Measurements from ENCODE around the gene ZCCHC13.
A peak's percentile ranks its signal among the peaks of the same experiment; 100 is the strongest.
"Not testable (repeated sequence)": the region's sequence is repeated elsewhere in the genome, so short reads cannot be mapped to it uniquely, and the experiment has no call there.

The ZCCHC13 gene

GRCh38 chrX:74304016-74304415 lies at the start of gene ZCCHC13:
Gene ZCCHC13 (plus strand): TSS chrX:74304180. CDS start chrX:74304267, 87 bp downstream.
- DNase-seq (ENCODE audit: low read depth in 2 of 2): no peak

GRCh38 chrX:74258111-74258510 lies 45.9 kb upstream of the ZCCHC13 start:
- not testable (repeated sequence) for DNase-seq (ENCODE audit: low read depth in 2 of 2)

- DNase-seq (ENCODE audit: low read depth in 2 of 2): no peak
Measured at GRCh38 chrX:74259885-74260491, 44.0 kb upstream of the ZCCHC13 start.

GRCh38 chrX:74262452-74263209 lies 41.3 kb upstream of the ZCCHC13 start:
- DNase-seq (ENCODE audit: low read depth in 2 of 2): no peak

GRCh38 chrX:74270393-74270792 lies 33.6 kb upstream of the ZCCHC13 start:
- no peak for DNase-seq (ENCODE audit: low read depth in 2 of 2)

GRCh38 chrX:74272230-74272629 lies 31.8 kb upstream of the ZCCHC13 start:
- no peak for DNase-seq (ENCODE audit: low read depth in 2 of 2)

GRCh38 chrX:74274516-74274915 lies 29.5 kb upstream of the ZCCHC13 start:
- no peak for DNase-seq (ENCODE audit: low read depth in 2 of 2)

- DNase-seq (ENCODE audit: low read depth in 2 of 2): no peak
Measured at GRCh38 chrX:74277320-74277719, 26.7 kb upstream of the ZCCHC13 start.

GRCh38 chrX:74277846-74278245 lies 26.1 kb upstream of the ZCCHC13 start:
- DNase-seq (ENCODE audit: low read depth in 2 of 2): no peak

- no peak for DNase-seq (ENCODE audit: low read depth in 2 of 2)
Measured at GRCh38 chrX:74280759-74281158, 23.2 kb upstream of the ZCCHC13 start.

- DNase-seq (ENCODE audit: low read depth in 2 of 2): no peak
Measured at GRCh38 chrX:74284391-74284952, 19.5 kb upstream of the ZCCHC13 start.

GRCh38 chrX:74286950-74287740 lies 16.8 kb upstream of the ZCCHC13 start:
- no peak for DNase-seq (ENCODE audit: low read depth in 2 of 2)

GRCh38 chrX:74291577-74291963 lies 12.4 kb upstream of the ZCCHC13 start:
- DNase-seq (ENCODE audit: low read depth in 2 of 2): no peak

GRCh38 chrX:74291964-74292807 lies 11.8 kb upstream of the ZCCHC13 start:
- peak; percentile 60 to 72 for DNase-seq (ENCODE audit: low read depth in 2 of 2)

GRCh38 chrX:74292808-74293123 lies 11.2 kb upstream of the ZCCHC13 start:
- no peak for DNase-seq (ENCODE audit: low read depth in 2 of 2)

- DNase-seq (ENCODE audit: low read depth in 2 of 2): peak; percentile 51 to 52
Measured at GRCh38 chrX:74293343-74293946, 10.5 kb upstream of the ZCCHC13 start.

- no peak for DNase-seq (ENCODE audit: low read depth in 2 of 2)
Measured at GRCh38 chrX:74295101-74295500, 8.9 kb upstream of the ZCCHC13 start.

- no peak for DNase-seq (ENCODE audit: low read depth in 2 of 2)
Measured at GRCh38 chrX:74297766-74298165, 6.2 kb upstream of the ZCCHC13 start.

GRCh38 chrX:74300869-74301268 lies 3.1 kb upstream of the ZCCHC13 start:
- DNase-seq (ENCODE audit: low read depth in 2 of 2): no peak

- DNase-seq (ENCODE audit: low read depth in 2 of 2): no peak
Measured at GRCh38 chrX:74318672-74319071, 14.7 kb downstream of the ZCCHC13 start.

- not testable (repeated sequence) for DNase-seq (ENCODE audit: low read depth in 2 of 2)
Measured at GRCh38 chrX:74319321-74319720, 15.3 kb downstream of the ZCCHC13 start.
